GM21526 (cell line): Measurements from ENCODE around the gene OR2T11.
"Not testable (repeated sequence)": the region's sequence is repeated elsewhere in the genome, so short reads cannot be mapped to it uniquely, and the experiment has no call there.

Source experiments
- ATAC-seq: cut with Tn5 transposase; IDR thresholded peaks from one replicate; pipeline ENCODE4 v1.9.1; 2021; ENCODE audit warnings: moderate library complexity; ENCODE audit not compliant: unreplicated experiment, low FRiP score

The OR2T11 gene

GRCh38 chr1:248621770-248622169, 13.1 kb downstream of the OR2T11 start:
- no peak for ATAC-seq

GRCh38 chr1:248618878-248619277, 16.0 kb downstream of the OR2T11 start:
- ATAC-seq = peak; percentile 44

DNA sequence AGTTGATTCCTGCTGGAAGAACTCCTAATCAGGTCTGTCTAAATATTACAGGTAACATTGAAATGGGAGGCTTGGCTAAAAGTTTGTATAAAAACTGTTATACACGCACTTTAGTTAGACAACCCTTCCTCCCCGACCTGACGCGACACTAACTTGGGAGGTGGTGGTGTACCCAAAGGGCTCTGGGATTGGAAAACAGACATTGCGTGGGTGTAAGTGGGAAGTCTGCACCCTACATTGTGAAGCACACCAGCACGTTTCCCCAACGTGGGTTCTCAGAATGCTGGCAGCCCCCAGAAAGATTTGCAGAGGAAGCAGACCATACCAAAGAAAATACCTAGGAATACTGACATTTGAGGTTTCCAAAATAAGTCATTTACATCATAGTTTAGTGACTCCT, 16.8 kb downstream of the OR2T11 start:
- no peak for ATAC-seq

DNA sequence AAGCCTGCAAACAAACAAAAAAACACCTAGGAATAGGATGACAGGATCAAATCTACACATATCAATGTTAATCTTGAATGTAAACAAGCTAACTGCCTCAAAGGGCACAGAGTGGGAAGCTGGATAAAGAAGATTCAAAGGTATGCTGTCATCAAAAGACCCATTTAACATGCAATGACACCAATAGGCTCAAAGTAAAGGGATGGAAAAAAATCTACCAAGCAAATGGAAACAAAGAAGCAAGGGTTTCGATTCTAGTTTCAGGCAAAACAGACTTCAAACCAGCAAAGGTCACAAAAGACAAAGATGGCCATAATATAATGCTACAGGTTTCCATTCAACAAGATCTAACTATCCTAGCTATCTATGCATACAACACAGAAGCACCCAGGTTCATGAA, 21.1 kb downstream of the OR2T11 start:
- ATAC-seq = peak; percentile 61

GRCh38 chr1:248611883-248612414, 22.9 kb downstream of the OR2T11 start:
- ATAC-seq = no peak

DNA sequence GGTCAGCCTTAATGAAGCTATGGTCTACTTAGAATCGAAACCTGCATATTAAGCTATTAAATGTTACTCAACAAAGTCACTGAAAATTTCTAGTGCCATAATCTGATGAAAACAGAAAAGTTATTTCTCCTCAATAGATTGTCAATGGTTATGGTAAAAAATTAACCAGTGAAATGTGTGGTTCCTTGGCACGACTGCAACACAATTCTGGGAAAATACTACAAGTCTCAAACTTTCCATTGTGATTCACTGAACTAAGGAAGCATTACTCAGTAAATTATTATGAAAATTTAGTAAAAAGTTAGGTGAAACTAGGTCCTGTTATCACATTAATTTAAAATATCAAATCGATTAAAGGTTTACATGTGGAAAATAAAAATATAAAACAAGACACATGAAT, 24.6 kb downstream of the OR2T11 start:
- no peak for ATAC-seq

GRCh38 chr1:248599396-248599795, 35.5 kb downstream of the OR2T11 start:
- no peak for ATAC-seq

DNA sequence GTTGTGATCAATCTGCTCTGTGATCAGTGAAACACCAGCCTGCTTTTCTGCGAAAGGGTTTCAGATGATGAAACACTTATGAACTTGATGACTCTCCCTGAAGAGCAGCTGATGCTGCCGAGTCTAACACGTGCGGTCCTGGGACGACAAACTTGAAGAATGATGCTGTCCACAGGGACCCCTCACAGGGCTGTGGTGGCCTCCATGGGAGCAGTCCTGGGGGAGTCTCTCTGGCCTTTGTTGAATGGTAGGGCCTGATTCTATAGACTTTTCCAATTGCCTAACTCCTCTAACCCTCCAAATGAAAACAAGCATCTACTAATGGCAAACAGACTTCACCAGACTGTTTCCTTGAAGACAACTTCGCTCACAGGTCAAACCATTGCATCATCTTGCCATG, 37.3 kb downstream of the OR2T11 start, which contains the start of gene OR2T10:
Gene OR2T10 (minus strand): TSS at position 112 of the 400 bp plus-strand sequence. CDS start 3,932 bp downstream, outside the sequence.
- ATAC-seq = no peak

- ATAC-seq = peak; percentile 61
Observed at GRCh38 chr1:248596615-248597014, 38.3 kb downstream of the OR2T11 start.

- ATAC-seq = no peak
Observed at GRCh38 chr1:248593226-248593625, 41.7 kb downstream of the OR2T11 start.

- ATAC-seq = no peak
Observed at GRCh38 chr1:248592655-248593054, 42.2 kb downstream of the OR2T11 start.

DNA sequence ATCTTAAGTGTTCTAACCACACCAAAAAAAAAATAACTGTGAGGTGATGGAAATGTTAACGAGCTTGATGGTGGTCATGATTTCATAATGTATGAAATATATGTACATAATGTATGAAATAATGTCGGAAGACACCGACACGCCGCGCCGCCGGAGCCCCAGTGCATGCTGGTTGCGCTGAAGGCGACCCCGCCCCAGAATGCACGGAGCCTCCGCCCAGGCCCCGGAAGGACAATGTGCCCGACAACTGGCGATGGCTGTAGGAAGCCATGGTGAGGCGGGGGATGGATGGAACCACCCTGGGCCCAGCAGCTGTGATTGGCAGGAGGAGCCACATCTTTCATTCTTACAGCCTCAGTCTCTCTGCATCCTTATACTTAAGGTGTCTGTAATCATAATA, 44.8 kb downstream of the OR2T11 start:
- ATAC-seq = no peak

DNA sequence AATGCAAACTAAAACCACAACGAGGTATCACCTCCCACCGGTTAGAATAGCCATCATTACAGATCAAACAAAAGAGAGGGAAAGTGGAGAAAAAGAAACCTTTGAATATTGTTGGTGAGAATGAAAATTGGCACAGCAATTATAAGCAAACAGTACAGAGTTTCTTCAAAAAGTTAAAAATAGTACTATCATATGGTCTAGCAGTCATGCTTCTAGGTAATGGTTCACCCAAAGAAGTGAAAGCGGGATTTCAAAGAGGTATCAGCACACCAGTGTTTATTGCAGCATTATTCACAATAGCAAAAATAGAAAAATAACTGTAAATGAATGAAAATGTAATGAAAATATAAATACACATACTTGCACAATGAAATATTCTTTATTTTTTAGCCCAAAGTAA, 45.6 kb downstream of the OR2T11 start:
- ATAC-seq = peak; percentile 53

- ATAC-seq = no peak
Observed at GRCh38 chr1:248585266-248585665, 49.6 kb downstream of the OR2T11 start.

DNA sequence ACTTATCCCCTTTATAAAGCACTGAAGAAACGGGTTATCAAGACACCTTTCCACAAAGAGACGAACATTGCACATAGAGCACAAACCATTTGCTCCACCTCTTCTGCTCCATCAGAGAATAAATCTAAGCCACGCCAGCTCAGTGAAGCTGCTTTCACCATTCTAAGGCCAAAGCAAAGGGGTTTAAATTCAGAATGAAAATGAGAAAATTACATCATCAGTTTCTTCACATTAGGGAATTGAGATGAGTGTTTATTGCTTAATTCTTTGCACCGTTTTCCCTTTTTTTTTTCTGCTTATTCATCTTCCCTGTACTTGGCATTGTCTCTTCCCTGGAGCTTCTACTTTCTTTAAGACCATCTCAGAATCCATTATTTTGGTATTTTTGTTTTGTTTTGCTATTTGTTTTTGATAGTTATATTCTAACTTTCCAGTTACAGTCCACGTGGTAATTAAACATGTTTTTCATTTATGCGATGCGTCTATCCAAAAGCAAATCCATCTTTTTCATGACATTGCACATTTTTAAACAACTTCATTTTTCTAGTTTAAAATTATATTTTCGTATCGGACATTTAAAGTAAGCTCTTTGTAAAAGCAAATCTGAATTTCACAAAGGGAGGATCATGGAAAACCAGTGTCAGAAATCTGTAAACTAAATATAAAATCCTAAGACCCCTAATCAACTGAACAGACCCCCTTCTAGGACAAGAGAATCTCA, 58.5 kb downstream of the OR2T11 start:
- no peak for ATAC-seq

- ATAC-seq = not testable (repeated sequence)
Observed at GRCh38 chr1:248574657-248575056, 60.2 kb downstream of the OR2T11 start, which contains the start of gene OR2T34. TSS of gene OR2T34 (minus strand) at chr1:248574757. CDS start at chr1:248574757, 0 bp downstream.

GRCh38 chr1:248573856-248574255, 61.0 kb downstream of the OR2T11 start:
- ATAC-seq = not testable (repeated sequence)
